ENCODE data around the gene UQCR11.

DNA sequence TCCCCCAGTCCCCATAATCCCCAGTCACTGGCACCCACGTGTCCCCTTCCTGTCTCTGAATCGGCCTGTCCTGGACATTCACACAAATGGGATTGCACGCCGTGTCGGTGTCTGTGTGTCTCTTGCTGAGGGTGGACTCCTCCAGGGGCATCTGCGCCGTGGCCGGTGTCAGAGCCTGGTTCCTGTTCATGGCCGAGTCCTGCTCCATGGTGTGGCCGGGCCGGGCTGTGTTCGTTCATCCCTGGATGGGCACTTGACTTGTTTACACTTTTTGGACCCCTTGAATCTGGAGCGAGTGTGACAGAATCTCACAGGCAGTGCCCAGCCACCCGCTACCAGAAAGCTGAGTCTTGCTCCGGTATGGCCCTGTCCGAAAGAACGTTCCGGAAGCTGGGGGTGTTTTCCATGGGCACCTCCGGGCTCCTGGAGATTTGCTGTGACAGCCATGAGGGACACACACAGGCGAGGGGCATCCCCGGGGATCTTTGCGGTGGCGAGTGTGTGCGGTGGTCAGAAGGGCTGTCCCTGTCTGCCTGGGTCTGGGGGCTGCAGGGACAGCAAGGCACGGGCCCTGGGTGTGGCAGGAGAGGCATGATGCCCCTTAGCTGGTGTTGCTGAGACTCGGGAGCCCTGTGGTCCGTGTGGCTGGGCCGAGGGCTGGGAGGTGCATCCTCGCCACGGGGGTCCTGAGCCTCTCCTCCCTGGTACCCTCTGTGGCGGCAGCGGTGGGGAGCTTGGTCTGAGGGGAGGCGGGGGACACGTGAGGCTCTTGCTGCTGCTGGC lies 30.7 kb downstream of the UQCR11 start:
- TF ChIP-seq, protein P1, sequence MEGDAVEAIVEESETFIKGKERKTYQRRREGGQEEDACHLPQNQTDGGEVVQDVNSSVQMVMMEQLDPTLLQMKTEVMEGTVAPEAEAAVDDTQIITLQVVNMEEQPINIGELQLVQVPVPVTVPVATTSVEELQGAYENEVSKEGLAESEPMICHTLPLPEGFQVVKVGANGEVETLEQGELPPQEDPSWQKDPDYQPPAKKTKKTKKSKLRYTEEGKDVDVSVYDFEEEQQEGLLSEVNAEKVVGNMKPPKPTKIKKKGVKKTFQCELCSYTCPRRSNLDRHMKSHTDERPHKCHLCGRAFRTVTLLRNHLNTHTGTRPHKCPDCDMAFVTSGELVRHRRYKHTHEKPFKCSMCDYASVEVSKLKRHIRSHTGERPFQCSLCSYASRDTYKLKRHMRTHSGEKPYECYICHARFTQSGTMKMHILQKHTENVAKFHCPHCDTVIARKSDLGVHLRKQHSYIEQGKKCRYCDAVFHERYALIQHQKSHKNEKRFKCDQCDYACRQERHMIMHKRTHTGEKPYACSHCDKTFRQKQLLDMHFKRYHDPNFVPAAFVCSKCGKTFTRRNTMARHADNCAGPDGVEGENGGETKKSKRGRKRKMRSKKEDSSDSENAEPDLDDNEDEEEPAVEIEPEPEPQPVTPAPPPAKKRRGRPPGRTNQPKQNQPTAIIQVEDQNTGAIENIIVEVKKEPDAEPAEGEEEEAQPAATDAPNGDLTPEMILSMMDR (optimal IDR thresholded peaks at IDR 0.05 in 1 of 3, IDR thresholded peaks at IDR 0.05 in 1 of 3, conservative IDR thresholded peaks at IDR 0.05 in 1 of 3; ENCODE audit: extremely low read depth in 1 of 3, insufficient read depth in 2 of 3, low read length in 3 of 3), result no peak
- no peak for TF ChIP-seq EZH2 (IDR thresholded peaks at IDR 0.05; ENCODE audit: low read length)
